T-helper 1 cell treated with Interleukin-12 subunit alpha and Interleukin-12 subunit beta and Interleukin-4 antibody, amounts not matched to agents 30 μg/mL and 1 μg/mL, for 36 hours (primary cell): ENCODE data around the gene GGA3.
"Not testable (repeated sequence)": the region's sequence is repeated elsewhere in the genome, so short reads cannot be mapped to it uniquely, and the experiment has no call there.

Experiments
- H3K27ac Mint-ChIP-seq: one replicate; pipeline ENCODE4 v1.8.0; 2021; ENCODE audit warnings: mild to moderate bottlenecking, mixed read lengths
- H3K27me3 Mint-ChIP-seq: one replicate; pipeline ENCODE4 v1.8.0; 2021; ENCODE audit warnings: low read depth, mixed read lengths
- H3K36me3 Mint-ChIP-seq: one replicate; pipeline ENCODE4 v1.8.0; 2021; ENCODE audit warnings: low read depth, mixed read lengths
- H3K4me1 Mint-ChIP-seq: one replicate; pipeline ENCODE4 v1.8.0; 2021; ENCODE audit warnings: low read depth, mixed read lengths
- H3K4me3 Mint-ChIP-seq: one replicate; pipeline ENCODE4 v1.8.0; 2021; ENCODE audit warnings: mild to moderate bottlenecking, moderate library complexity, mixed read lengths
- H3K9me3 Mint-ChIP-seq: one replicate; pipeline ENCODE4 v1.8.0; 2021; ENCODE audit warnings: mixed read lengths

The GGA3 gene

DNA sequence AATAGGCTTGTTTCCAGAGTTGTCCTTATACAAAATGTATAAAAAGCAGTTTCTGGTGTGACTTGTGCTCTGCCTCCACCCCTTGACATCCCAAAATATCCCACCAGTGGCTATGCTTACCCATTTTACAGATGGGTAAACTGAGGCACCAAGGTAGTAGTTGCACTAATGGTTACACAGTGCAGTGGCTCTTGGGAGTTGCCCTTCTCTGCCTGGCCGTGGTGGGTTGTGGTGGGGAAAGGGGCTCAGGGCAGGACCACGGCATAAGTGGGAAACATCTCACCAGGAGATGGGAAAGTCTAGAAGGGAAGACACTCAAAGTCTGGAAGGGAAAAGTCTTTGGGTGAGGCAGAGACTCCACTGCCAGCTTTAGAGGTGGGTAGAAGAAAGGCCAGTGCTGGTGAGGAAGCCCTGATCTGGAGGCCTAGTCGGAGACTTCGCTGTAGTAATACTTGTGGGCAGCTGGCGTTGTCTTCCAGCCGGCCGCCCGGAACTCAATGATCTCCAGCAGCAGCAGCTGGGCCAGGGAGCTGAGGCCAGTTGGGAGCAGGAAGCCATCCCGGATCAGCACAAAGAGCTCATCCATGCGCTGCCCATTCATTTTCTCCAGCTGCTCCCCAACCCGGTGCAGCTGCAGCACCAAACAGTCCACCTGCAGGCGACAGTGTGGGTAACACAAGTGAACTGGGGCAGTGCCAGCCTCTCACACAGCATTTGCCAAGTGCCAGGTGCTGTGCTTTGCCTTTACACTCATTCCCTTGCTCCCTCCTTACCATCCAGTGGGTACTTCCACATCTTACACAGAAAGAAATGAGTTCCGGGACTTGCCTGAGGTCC, 5.1 kb upstream of the GGA3 start:
- no peaks in the 10 kb centered on the region for H3K9me3 Mint-ChIP-seq
- no peak overlapping the region for H3K27ac Mint-ChIP-seq
- H3K4me3 Mint-ChIP-seq = no peak overlapping the region
- peaks cover 6% of the 10 kb centered on the region for H3K36me3 Mint-ChIP-seq
- H3K27me3 Mint-ChIP-seq = no peaks in the 10 kb centered on the region
- peaks cover 21% of the 10 kb centered on the region for H3K4me1 Mint-ChIP-seq

DNA sequence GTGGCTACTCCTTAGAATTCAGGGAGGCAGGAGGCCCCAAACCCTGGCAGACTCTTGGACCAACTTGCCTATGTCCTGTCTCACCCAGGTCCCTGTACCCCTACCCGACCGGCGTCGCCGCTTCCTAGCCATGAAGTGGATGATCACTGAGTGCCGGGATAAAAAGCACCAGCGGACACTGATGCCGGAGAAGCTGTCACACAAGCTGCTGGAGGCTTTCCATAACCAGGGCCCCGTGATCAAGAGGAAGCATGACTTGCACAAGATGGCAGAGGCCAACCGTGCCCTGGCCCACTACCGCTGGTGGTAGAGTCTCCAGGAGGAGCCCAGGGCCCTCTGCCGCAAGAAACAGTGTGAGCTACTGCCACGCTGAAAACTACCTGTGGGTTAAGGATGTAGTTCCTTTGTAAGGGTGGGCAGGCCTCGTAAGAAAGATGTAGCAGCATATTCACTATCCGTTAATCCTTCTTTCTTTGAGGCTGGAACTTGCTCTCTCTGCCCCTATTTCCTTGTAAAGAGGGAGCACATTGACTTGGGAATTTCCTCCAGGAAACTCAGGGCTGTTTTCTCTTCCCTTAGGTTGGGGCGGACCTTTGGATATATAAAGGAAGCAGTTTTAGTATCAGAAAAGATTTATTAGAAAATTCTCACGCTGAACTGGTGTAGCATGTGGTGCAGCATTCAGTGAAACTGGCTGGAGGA, 4.4 kb upstream of the GGA3 start:
- Mint-ChIP-seq H3K9me3 (no peaks in the 10 kb centered on the region), H3K27me3 (no peaks in the 10 kb centered on the region), H3K4me3 (no peak overlapping the region), H3K27ac (no peak overlapping the region), H3K36me3 (peaks cover 6% of the 10 kb centered on the region), H3K4me1 (peaks cover 23% of the 10 kb centered on the region)

DNA sequence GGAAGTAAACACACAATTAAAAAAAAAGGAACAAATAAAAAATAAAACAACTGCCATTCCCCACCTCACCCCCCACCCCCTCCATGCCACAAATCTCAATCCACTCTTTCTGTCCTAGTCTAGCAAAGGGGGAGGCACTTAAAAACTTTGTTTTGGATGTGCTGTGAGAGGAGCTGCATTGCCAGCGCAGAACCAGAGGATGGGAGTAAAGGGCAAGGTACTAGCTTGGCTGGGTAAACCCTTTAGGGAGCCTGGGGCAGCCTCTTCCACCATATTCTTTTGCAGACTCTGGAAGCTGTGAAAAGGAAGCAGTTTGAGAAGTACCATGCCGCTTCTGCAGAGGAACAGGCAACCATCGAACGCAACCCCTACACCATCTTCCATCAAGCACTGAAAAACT, 1.6 kb upstream of the GGA3 start:
- peak overlapping the region; percentile 98 for H3K4me3 Mint-ChIP-seq
- H3K27ac Mint-ChIP-seq = no peak overlapping the region
- no peaks in the 10 kb centered on the region for H3K27me3 Mint-ChIP-seq
- peaks cover 7% of the 10 kb centered on the region for H3K36me3 Mint-ChIP-seq
- peaks cover 27% of the 10 kb centered on the region for H3K4me1 Mint-ChIP-seq
- H3K9me3 Mint-ChIP-seq = no peaks in the 10 kb centered on the region

DNA sequence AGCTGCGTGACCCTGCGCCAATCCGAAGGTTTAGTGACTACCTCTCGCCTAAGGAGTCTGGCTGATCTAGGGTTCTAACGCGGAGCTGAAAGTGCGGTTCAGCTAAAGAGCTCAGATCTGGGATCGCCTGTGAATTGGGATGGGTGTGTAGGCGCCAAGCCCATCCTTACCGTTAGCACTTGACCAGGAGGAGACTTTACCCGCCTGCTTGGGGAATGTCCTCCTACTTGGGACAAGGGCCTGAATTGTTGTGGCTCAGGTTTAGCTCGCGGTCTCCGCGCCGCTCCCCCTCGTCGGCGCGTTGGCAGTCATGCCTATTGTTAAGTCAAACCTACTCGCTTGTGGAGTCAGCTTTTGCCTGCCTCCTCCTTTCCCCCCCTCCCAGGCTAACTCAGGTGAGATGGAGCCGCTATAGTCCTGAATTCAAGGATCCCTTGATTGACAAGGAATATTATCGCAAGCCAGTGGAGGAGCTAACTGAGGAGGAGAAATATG, 753 bp upstream of the GGA3 start:
- Mint-ChIP-seq H3K4me1 (peaks cover 30% of the 10 kb centered on the region), H3K27me3 (no peaks in the 10 kb centered on the region), H3K4me3 (peak overlapping the region; percentile 98), H3K9me3 (no peaks in the 10 kb centered on the region), H3K36me3 (peaks cover 10% of the 10 kb centered on the region), H3K27ac (peak overlapping the region; percentile 97)

DNA sequence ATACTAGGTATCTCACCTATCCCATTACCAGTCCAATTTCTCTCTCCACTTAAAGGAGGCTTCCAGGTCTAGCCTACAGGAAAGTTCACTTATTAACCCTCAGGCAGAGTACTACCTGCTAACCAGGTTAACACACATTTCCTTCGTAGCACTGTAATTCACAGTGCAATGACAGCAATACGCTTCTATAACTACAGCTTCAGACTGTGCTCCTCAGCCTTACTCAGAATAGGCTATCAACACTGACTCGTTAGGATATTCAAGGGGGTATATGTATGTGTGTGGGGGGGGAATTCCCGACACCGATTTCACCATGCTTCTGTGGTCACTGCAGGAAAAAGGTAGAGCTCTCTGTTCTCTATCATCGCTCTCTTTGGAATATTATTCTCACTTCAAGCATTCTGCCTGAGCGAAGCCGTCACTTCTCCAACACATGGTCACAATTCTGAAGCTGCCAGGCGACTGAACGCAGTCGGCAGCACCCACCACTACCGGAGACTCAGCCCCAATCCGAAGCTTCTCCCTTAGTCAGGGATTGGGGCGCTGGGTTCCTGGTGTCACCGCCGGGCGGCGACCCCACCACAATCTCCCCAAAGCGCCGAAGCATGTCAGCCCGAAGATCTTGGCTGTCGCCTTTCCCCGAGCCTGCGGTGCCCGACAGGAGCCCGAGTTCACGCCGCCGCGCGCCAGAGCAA, 618 bp downstream of the GGA3 start:
- peak overlapping the region; percentile 97 for H3K27ac Mint-ChIP-seq
- H3K4me3 Mint-ChIP-seq = peak overlapping the region; percentile 98
- H3K4me1 Mint-ChIP-seq = peaks cover 30% of the 10 kb centered on the region
- H3K36me3 Mint-ChIP-seq = peaks cover 10% of the 10 kb centered on the region
- H3K9me3 Mint-ChIP-seq = no peaks in the 10 kb centered on the region
- no peaks in the 10 kb centered on the region for H3K27me3 Mint-ChIP-seq

DNA sequence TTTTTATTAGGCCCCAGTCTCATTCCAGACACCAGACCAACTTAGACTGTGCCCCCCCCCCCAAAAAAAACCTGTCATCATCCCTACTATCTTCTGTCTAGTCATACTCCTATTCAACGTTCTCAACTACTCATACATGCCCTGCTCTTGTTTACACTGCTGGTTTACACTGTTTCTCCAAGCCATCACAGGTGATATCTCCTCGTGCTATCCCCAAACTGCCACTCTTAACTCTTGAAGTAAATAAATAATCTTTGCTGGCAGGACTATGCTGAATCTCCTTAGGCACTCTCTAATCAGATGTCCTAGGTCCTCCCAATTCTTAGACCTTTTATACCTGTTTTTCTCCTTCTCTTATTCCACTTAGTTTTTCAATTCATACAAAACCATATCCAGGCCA, 4.2 kb downstream of the GGA3 start:
- H3K4me1 Mint-ChIP-seq = peaks cover 33% of the 10 kb centered on the region
- not testable (repeated sequence) for H3K36me3 Mint-ChIP-seq, H3K27me3 Mint-ChIP-seq, H3K27ac Mint-ChIP-seq, H3K4me3 Mint-ChIP-seq, H3K9me3 Mint-ChIP-seq

DNA sequence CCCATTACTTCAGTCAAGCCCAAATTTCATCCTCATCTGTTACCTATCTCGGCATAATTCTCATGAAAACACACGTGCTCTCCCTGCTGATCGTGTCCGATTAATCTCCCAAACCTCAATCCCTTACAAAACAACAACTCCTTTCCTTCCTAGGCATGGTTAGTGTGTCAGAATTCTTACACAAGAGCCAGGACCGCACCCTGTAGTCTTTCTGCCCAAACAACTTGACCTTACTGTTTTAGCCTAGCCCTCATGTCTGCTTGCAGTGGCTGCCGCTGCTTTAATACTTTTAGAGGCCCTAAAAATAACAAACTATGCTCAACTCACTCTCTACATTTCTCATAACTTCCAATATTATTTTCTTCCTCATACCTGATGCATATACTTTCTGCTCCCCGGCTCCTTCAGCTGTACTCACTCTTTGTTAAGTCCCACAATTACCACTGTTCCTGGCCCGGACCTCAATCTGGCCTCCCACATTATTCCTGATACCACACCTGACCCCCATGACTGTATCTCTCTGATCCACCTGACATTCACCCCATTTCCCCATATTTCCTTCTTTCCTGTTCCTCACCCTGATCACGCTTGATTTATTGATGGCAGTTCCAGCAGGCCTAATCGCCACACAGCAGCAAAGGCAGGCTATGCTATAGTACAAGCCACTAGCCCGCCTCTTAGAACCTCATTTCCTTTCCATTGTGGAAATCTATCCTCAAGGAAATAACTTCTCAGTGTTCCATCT, 5.3 kb downstream of the GGA3 start:
- not testable (repeated sequence) for H3K36me3 Mint-ChIP-seq, H3K4me3 Mint-ChIP-seq, H3K9me3 Mint-ChIP-seq, H3K27ac Mint-ChIP-seq, H3K27me3 Mint-ChIP-seq
- peaks cover 36% of the 10 kb centered on the region for H3K4me1 Mint-ChIP-seq

DNA sequence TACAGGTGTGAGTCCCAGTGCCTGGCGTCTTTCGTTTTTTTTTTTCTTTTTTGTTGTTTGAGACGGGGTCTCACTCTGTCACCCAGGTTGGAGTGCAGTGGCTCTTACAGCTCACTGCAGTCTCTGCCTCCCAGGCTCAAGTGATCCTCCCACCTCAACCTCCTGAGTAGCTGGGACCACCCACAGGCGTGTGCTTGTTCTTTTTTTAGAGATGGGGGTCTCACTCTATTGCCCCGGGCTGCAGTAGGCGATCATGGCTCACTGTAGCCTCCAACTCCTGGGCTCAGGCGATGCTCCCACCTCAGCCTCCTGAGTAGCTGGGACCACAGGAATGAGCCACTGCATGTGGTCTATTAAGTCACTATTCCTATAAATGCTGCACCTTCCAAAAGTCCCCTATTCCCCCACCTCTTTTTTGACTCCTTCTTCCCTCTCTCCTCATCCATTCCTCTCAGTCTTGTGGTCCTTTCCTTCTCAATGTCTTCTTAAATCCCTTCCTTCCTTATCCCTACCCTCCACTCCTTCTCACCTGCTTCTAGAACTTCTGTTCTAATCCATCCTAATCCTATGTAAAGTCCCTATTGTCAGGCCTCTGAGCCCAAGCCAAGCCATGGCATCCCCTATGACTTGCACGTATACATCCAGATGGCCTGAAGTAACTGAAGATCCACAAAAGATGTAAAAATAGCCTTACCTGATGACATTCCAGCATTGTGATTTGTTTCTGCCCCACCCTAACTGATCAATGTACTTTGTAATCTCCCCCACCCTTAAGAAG, 9.2 kb downstream of the GGA3 start:
- Mint-ChIP-seq H3K4me1 (peaks cover 34% of the 10 kb centered on the region), H3K36me3 (peaks cover 5% of the 10 kb centered on the region), H3K27ac (peak overlapping the region; percentile 58), H3K27me3 (no peaks in the 10 kb centered on the region), H3K9me3 (no peaks in the 10 kb centered on the region), H3K4me3 (peak overlapping the region; percentile 6)

DNA sequence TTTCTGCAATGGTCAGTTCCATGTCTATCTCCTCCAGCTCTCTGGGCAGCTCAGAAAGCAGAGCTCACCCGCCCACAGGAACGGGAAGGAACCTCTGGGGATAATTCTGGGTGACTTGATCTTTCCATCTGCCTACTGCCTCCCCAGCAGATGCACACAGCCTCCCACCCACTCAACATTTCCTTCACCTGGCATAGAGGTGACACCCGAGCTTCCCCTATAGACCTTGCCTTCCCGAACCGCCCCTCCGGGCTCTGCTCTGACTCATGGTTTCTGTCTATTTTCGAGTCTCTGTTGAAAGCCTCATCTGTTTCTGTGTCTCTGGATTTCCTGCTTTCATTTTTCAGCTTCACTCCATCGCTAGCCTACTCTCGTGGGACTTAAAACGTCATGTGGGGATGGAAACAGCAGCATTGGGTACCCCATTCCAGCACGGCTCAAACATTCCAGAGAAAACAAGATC, 11.4 kb downstream of the GGA3 start:
- peaks cover 11% of the 10 kb centered on the region for H3K36me3 Mint-ChIP-seq
- H3K27me3 Mint-ChIP-seq = no peaks in the 10 kb centered on the region
- H3K27ac Mint-ChIP-seq = peak overlapping the region; percentile 92
- no peaks in the 10 kb centered on the region for H3K9me3 Mint-ChIP-seq
- peaks cover 32% of the 10 kb centered on the region for H3K4me1 Mint-ChIP-seq
- peak overlapping the region; percentile 73 for H3K4me3 Mint-ChIP-seq

DNA sequence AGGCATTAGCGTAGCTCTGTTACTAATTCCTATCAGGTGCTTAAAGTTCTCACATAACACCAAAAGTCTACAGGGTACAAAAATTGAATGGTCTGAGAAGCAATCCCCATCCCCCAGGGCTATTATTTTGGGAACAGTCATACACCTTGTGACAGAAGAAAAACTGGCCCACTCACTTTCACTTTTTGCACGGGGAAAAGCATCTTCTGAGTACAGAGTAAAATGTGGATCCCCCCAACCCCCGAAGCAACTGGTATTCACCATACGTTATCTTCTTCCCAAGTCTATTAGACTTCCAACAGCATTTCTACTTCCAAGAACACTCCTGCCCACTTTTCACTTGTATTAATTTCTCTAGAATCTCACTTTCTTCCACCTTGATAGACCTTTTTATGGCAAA, 11.8 kb downstream of the GGA3 start:
- H3K27ac Mint-ChIP-seq = peak overlapping the region; percentile 92
- H3K9me3 Mint-ChIP-seq = no peaks in the 10 kb centered on the region
- H3K4me3 Mint-ChIP-seq = peak overlapping the region; percentile 73
- peaks cover 12% of the 10 kb centered on the region for H3K36me3 Mint-ChIP-seq
- H3K27me3 Mint-ChIP-seq = no peaks in the 10 kb centered on the region
- peaks cover 34% of the 10 kb centered on the region for H3K4me1 Mint-ChIP-seq

DNA sequence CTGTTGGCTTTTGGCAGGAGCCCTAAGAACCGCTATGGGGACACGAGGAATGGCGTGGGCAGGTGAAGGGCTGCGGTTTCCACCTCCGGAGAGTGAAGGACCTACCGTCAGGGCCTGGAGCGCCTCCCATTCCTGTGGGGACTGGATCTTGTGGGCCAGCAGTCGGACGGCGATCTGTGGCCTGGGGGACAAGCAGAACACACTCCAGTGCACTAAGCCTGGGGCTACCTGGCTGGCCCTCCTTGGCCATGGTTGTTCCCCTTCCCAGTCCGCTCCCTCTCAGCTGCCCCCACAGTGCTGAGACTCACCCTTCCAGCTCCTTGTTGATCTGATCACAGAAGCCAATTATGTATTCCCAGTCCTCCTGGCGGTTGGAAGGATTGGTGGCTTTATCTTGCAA, 15.0 kb downstream of the GGA3 start:
- H3K27me3 Mint-ChIP-seq = no peaks in the 10 kb centered on the region
- H3K27ac Mint-ChIP-seq = no peak overlapping the region
- peaks cover 40% of the 10 kb centered on the region for H3K4me1 Mint-ChIP-seq
- peaks cover 35% of the 10 kb centered on the region for H3K36me3 Mint-ChIP-seq
- H3K9me3 Mint-ChIP-seq = no peaks in the 10 kb centered on the region
- no peak overlapping the region for H3K4me3 Mint-ChIP-seq

DNA sequence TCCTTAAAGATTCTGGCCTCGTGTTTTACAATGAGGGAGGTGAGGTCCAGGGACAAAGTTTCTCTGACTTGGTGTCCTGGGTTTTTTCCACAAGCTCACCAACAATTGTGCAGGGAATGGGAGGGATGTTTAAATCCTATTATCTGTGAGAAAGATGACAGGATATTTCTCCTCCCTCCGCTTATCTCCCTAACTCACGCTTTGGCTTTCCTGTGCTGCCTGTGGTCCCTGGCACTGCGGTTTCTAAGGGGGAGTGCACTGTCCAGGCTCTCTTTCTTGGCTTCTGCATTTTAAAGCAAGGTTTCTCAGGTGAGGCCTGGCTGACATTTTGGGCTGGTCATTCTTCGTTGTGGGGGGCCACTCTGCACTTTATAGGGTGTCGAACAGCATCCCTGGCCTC, 16.4 kb downstream of the GGA3 start:
- Mint-ChIP-seq H3K4me1 (peaks cover 36% of the 10 kb centered on the region), H3K27me3 (no peaks in the 10 kb centered on the region), H3K4me3 (no peak overlapping the region), H3K9me3 (no peaks in the 10 kb centered on the region), H3K27ac (no peak overlapping the region), H3K36me3 (peaks cover 39% of the 10 kb centered on the region)

DNA sequence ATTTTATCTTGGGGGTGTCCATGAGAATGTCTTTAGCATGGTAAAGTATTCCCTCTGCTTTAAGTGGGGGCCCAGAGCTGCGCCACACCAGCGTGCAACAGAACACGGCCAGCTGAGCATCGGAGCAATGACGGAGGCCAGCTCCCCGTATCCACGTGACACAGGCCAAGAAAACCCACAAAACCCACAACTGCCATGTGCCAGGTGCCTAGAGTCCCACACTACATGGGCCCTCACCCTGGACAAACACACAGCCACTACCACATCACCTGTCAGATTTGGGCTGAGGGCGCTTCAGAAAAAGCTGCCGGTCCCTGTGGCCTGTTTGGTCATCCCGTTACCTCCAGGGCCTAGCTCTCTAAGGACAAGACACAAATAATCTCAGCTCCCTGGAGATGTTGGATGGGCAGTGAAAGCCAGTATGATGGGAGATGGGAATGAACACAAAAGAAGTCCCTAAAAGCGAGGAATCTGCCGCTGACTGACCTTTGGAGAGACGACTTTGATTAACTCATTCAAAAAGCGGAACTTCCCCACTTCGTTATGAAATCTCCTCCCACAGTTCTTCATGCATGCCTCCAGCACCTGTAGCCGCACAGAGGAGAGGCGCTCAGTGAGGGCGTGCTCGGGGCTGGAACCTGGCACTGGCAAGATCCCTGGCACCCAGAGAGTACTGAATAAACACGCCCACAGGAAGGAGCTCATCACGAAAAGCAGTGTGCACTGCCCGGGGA, 17.1 kb downstream of the GGA3 start:
- H3K36me3 Mint-ChIP-seq = peaks cover 39% of the 10 kb centered on the region
- no peak overlapping the region for H3K27ac Mint-ChIP-seq
- H3K9me3 Mint-ChIP-seq = no peaks in the 10 kb centered on the region
- no peak overlapping the region for H3K4me3 Mint-ChIP-seq
- peaks cover 29% of the 10 kb centered on the region for H3K4me1 Mint-ChIP-seq
- H3K27me3 Mint-ChIP-seq = no peaks in the 10 kb centered on the region
